Natural killer cell treated with Interleukin-12 subunit alpha and Interleukin-12 subunit beta and Interleukin-15 and Interleukin-18, amount 100 ng/mL, for 72 hours (primary cell): ENCODE data around the gene SSTR5. TPM values are rescaled to one million over a fixed set of nuclear protein-coding genes. Genes with fewer than 3 reads are reported as not detected.

ENCODE experiments used
- ATAC-seq, 2 donors: fragments of 150-1000 bp; cut with Tn5 transposase in 1 of 2; sonication (Bioruptor Pico), chemical (Tn5 transposase) in 1 of 2; 2 replicates each; pipeline ENCODE4 v1.10.0; 2021
- DNase-seq: peaks from one replicate; pipeline ENCODE4 v3.0.0; 2022; ENCODE audit warnings: low spot score
- H3K27ac Mint-ChIP-seq, 2 donors: 1 replicate in 1 of 2; 2 replicates in 1 of 2; pipeline ENCODE4 v1.8.0; 2022; ENCODE audit warnings: mixed read lengths in 2 of 2, mild to moderate bottlenecking in 1 of 2, moderate library complexity in 1 of 2
- H3K27me3 Mint-ChIP-seq, 2 donors: 1 replicate in 1 of 2; 2 replicates in 1 of 2; pipeline ENCODE4 v1.8.0; 2022; ENCODE audit warnings: mixed read lengths in 2 of 2
- H3K36me3 Mint-ChIP-seq: one replicate; pipeline ENCODE4 v1.8.0; 2022; ENCODE audit warnings: mixed read lengths
- H3K4me1 Mint-ChIP-seq, 2 donors: 1 replicate in 1 of 2; 2 replicates in 1 of 2; pipeline ENCODE4 v1.8.0; 2022; ENCODE audit warnings: low read depth in 2 of 2, mixed read lengths in 2 of 2, mild to moderate bottlenecking in 1 of 2
- H3K4me3 Mint-ChIP-seq: one replicate; pipeline ENCODE4 v1.8.0; 2022; ENCODE audit warnings: mixed read lengths
- H3K9me3 Mint-ChIP-seq: 2 replicates; pipeline ENCODE4 v1.8.0; 2022; ENCODE audit warnings: mixed read lengths
- total RNA-seq, 2 donors: library from RNA; stranded (reverse); gene quantifications; one replicate each; pipeline ENCODE4 v1.2.3, GENCODE V29; 2022

Gene SSTR5
- total RNA-seq, 2 donors from 2014 or later = not detected

- H3K9me3 Mint-ChIP-seq = no peaks in the 10 kb centered on the region
- H3K4me3 Mint-ChIP-seq = peak overlapping the region; percentile 41
- no peaks in the 10 kb centered on the region for H3K36me3 Mint-ChIP-seq
- peak overlapping the region in 1 of 2 donors; percentile 81 for H3K27ac Mint-ChIP-seq
- H3K27me3 Mint-ChIP-seq = peaks cover 0 to 20% of the 10 kb centered on the region in 2 donors
- peaks cover 5 to 6% of the 10 kb centered on the region in 2 donors for H3K4me1 Mint-ChIP-seq
- DNase-seq (no peak), ATAC-seq (no peak)
Measured at GRCh38 chr16:1067629-1068028, 4.9 kb upstream of the SSTR5 start.

- H3K4me1 Mint-ChIP-seq = peaks cover 5 to 6% of the 10 kb centered on the region in 2 donors
- DNase-seq (no peak), ATAC-seq (no peak)
- no peak overlapping the region for H3K27ac Mint-ChIP-seq
- H3K36me3 Mint-ChIP-seq = no peaks in the 10 kb centered on the region
- no peaks in the 10 kb centered on the region for H3K9me3 Mint-ChIP-seq
- H3K27me3 Mint-ChIP-seq = peaks cover 0 to 20% of the 10 kb centered on the region in 2 donors
- H3K4me3 Mint-ChIP-seq = no peak overlapping the region
Measured at GRCh38 chr16:1068451-1068850, 4.1 kb upstream of the SSTR5 start.

GRCh38 chr16:1069154-1069553 lies 3.4 kb upstream of the SSTR5 start:
- Mint-ChIP-seq H3K27me3 (peaks cover 0 to 15% of the 10 kb centered on the region in 2 donors), H3K4me3 (no peak overlapping the region), H3K4me1 (peaks cover 5 to 6% of the 10 kb centered on the region in 2 donors), H3K36me3 (no peaks in the 10 kb centered on the region), H3K9me3 (no peaks in the 10 kb centered on the region), H3K27ac (no peak overlapping the region)
- DNase-seq (no peak), ATAC-seq (no peak)

GRCh38 chr16:1070084-1070863 lies 2.3 kb upstream of the SSTR5 start:
- Mint-ChIP-seq H3K4me1 (peaks cover 5 to 6% of the 10 kb centered on the region in 2 donors), H3K27me3 (peaks cover 0 to 10% of the 10 kb centered on the region in 2 donors), H3K36me3 (no peaks in the 10 kb centered on the region), H3K27ac (no peak overlapping the region), H3K9me3 (no peaks in the 10 kb centered on the region), H3K4me3 (no peak overlapping the region)
- no peak for DNase-seq
- no peak for ATAC-seq

GRCh38 chr16:1070864-1071408 lies 1.6 kb upstream of the SSTR5 start:
- DNase-seq = no peak
- Mint-ChIP-seq H3K27ac (no peak overlapping the region), H3K4me3 (no peak overlapping the region), H3K36me3 (no peaks in the 10 kb centered on the region), H3K27me3 (peaks cover 0 to 9% of the 10 kb centered on the region in 2 donors), H3K9me3 (no peaks in the 10 kb centered on the region), H3K4me1 (peaks cover 5 to 6% of the 10 kb centered on the region in 2 donors)
- no peak for ATAC-seq

- DNase-seq = no peak
- no peak overlapping the region for H3K4me3 Mint-ChIP-seq
- peaks cover 5 to 14% of the 10 kb centered on the region in 2 donors for H3K27me3 Mint-ChIP-seq
- H3K36me3 Mint-ChIP-seq = no peaks in the 10 kb centered on the region
- ATAC-seq = no peak
- peaks cover 5 to 6% of the 10 kb centered on the region in 2 donors for H3K4me1 Mint-ChIP-seq
- no peaks in the 10 kb centered on the region for H3K9me3 Mint-ChIP-seq
- H3K27ac Mint-ChIP-seq = no peak overlapping the region
Measured at GRCh38 chr16:1071561-1072225, 854 bp upstream of the SSTR5 start.

- DNase-seq (no peak), ATAC-seq (no peak)
- Mint-ChIP-seq H3K9me3 (no peaks in the 10 kb centered on the region), H3K27me3 (peaks cover 7 to 10% of the 10 kb centered on the region in 2 donors), H3K36me3 (no peaks in the 10 kb centered on the region), H3K4me1 (no peaks in the 10 kb centered on the region), H3K4me3 (no peak overlapping the region), H3K27ac (no peak overlapping the region)
Measured at GRCh38 chr16:1073262-1073558, 663 bp downstream of the SSTR5 start.

GRCh38 chr16:1073566-1074378 lies 1.2 kb downstream of the SSTR5 start:
- ATAC-seq (no peak), DNase-seq (no peak)
- H3K27ac Mint-ChIP-seq = no peak overlapping the region
- H3K4me3 Mint-ChIP-seq = no peak overlapping the region
- H3K9me3 Mint-ChIP-seq = no peaks in the 10 kb centered on the region
- H3K4me1 Mint-ChIP-seq = no peaks in the 10 kb centered on the region
- no peaks in the 10 kb centered on the region for H3K36me3 Mint-ChIP-seq
- peaks cover 7 to 10% of the 10 kb centered on the region in 2 donors for H3K27me3 Mint-ChIP-seq

GRCh38 chr16:1074379-1074649 lies 1.8 kb downstream of the SSTR5 start:
- Mint-ChIP-seq H3K36me3 (no peaks in the 10 kb centered on the region), H3K4me1 (no peaks in the 10 kb centered on the region), H3K4me3 (no peak overlapping the region), H3K27ac (no peak overlapping the region), H3K9me3 (no peaks in the 10 kb centered on the region), H3K27me3 (peaks cover 7 to 10% of the 10 kb centered on the region in 2 donors)
- DNase-seq (no peak), ATAC-seq (no peak)

- no peaks in the 10 kb centered on the region for H3K9me3 Mint-ChIP-seq
- H3K27me3 Mint-ChIP-seq = peaks cover 7 to 8% of the 10 kb centered on the region in 2 donors
- H3K4me3 Mint-ChIP-seq = no peak overlapping the region
- ATAC-seq = no peak
- H3K4me1 Mint-ChIP-seq = no peaks in the 10 kb centered on the region
- no peak overlapping the region for H3K27ac Mint-ChIP-seq
- DNase-seq = no peak
- no peaks in the 10 kb centered on the region for H3K36me3 Mint-ChIP-seq
Measured at GRCh38 chr16:1075546-1075945, 3.0 kb downstream of the SSTR5 start.

GRCh38 chr16:1076801-1077576 lies 4.4 kb downstream of the SSTR5 start:
- Mint-ChIP-seq H3K4me3 (no peak overlapping the region), H3K4me1 (no peaks in the 10 kb centered on the region), H3K27ac (no peak overlapping the region), H3K36me3 (no peaks in the 10 kb centered on the region), H3K9me3 (no peaks in the 10 kb centered on the region), H3K27me3 (peaks cover 7 to 8% of the 10 kb centered on the region in 2 donors)
- ATAC-seq (no peak), DNase-seq (no peak)

GRCh38 chr16:1077877-1078578 lies 5.5 kb downstream of the SSTR5 start:
- Mint-ChIP-seq H3K4me1 (no peaks in the 10 kb centered on the region), H3K4me3 (no peak overlapping the region)

GRCh38 chr16:1078579-1079021 lies 6.1 kb downstream of the SSTR5 start:
- no peak for DNase-seq
- Mint-ChIP-seq H3K36me3 (no peaks in the 10 kb centered on the region), H3K27me3 (peaks cover 7 to 12% of the 10 kb centered on the region in 2 donors), H3K9me3 (no peaks in the 10 kb centered on the region), H3K27ac (no peak overlapping the region), H3K4me3 (no peak overlapping the region), H3K4me1 (no peaks in the 10 kb centered on the region)
- no peak for ATAC-seq

More at GRCh38 chr16:1077877-1078578, 5.5 kb downstream of the SSTR5 start:
- Mint-ChIP-seq H3K27ac (no peak overlapping the region), H3K9me3 (no peaks in the 10 kb centered on the region), H3K27me3 (peaks cover 7 to 12% of the 10 kb centered on the region in 2 donors), H3K36me3 (no peaks in the 10 kb centered on the region)
- ATAC-seq = no peak
- DNase-seq = no peak
